Spleen (tissue), 11 donors: Measurements from ENCODE around the gene SCYL1. TPM values are rescaled to one million over a fixed set of nuclear protein-coding genes. Genes with fewer than 3 reads are reported as not detected.
A peak's percentile ranks its signal among the peaks of the same experiment; 100 is the strongest.
"Not testable (repeated sequence)": the region's sequence is repeated elsewhere in the genome, so short reads cannot be mapped to it uniquely, and the experiment has no call there.

Experiments used
- DNase-seq: peaks from one replicate; pipeline ENCODE4 v3.0.0-alpha.2; 2020
- H3K27ac ChIP-seq, 8 donors: fragments of 200-600 bp; sonication (generic) in 7 of 8; 1 replicate in 4 of 8; 2 replicates in 4 of 8; pipeline versions ENCODE4 v1.5.0 to v1.8.0; 2016 to 2021; ENCODE audit warnings: inconsistent platforms in 4 of 8, mild to moderate bottlenecking in 4 of 8, moderate library complexity in 1 of 8
- H3K27me3 ChIP-seq, 7 donors: fragments of 200-600 bp; sonication (generic) in 6 of 7; replicated peaks in 1 of 7; 1 replicate in 4 of 7; 2 replicates in 3 of 7; pipeline versions ENCODE4 v1.5.0 to v1.8.0; 2016 to 2021; ENCODE audit warnings: inconsistent platforms in 3 of 7, mild to moderate bottlenecking in 1 of 7
- H3K36me3 ChIP-seq, 6 donors: fragments of 200-600 bp; sonication (generic) in 5 of 6; 1 replicate in 4 of 6; 2 replicates in 2 of 6; pipeline versions ENCODE4 v1.5.0 to v1.8.0; 2016 to 2021; ENCODE audit warnings: inconsistent platforms in 2 of 6
- H3K4me1 ChIP-seq, 6 donors: fragments of 200-600 bp; sonication (generic) in 5 of 6; 1 replicate in 3 of 6; 2 replicates in 3 of 6; pipeline versions ENCODE4 v1.5.0 to v1.8.0; 2016 to 2021; ENCODE audit warnings: inconsistent platforms in 3 of 6
- H3K4me3 ChIP-seq, 8 donors: fragments of 200-600 bp; sonication (generic) in 7 of 8; 1 replicate in 4 of 8; 2 replicates in 4 of 8; pipeline versions ENCODE4 v1.5.0 to v1.8.0; 2016 to 2021; ENCODE audit warnings: inconsistent platforms in 4 of 8, mild to moderate bottlenecking in 4 of 8, moderate library complexity in 2 of 8
- H3K9me3 ChIP-seq, 8 donors: fragments of 200-600 bp; sonication (generic) in 7 of 8; 1 replicate in 4 of 8; 2 replicates in 4 of 8; pipeline versions ENCODE4 v1.5.0 to v1.8.0; 2016 to 2021; ENCODE audit warnings: inconsistent platforms in 4 of 8
- CTCF ChIP-seq, 11 experiments: fragments of 200-600 bp in 7 of 11; fragments of 450-650 bp in 4 of 11; sonication (generic) in 4 of 11; IDR thresholded peaks in 8 of 11; conservative IDR thresholded peaks in 3 of 11; 1 replicate in 7 of 11; 2 replicates in 4 of 11; pipeline versions ENCODE4 v1.4.0 to v1.8.0; 2016 to 2021; ENCODE audit warnings: antibody characterized with exemption in 11 of 11, inconsistent platforms in 4 of 11, mild to moderate bottlenecking in 1 of 11
- POLR2A ChIP-seq, 3 donors: fragments of 450-650 bp; IDR thresholded peaks; one replicate each; pipeline ENCODE4 v1.5.1; 2017; ENCODE audit warnings: antibody characterized with exemption in 3 of 3, mild to moderate bottlenecking in 1 of 3
- POLR2AphosphoS5 ChIP-seq, 3 donors: sonication (generic); formaldehyde crosslinking; IDR thresholded peaks; one replicate each; pipeline ENCODE4 v1.5.1; 2017; ENCODE audit warnings: antibody characterized with exemption in 3 of 3
- WGBS, 5 donors: extraction: QIAGEN DNeasy Blood & Tissue Kit in 3 of 5; methylation state at CpG; one replicate each; pipeline versions ENCODE4 v1.1.5 to v1.1.7; 2013 to 2018; 5-methylcytosine and 5-hydroxymethylcytosine counted together
- intact Hi-C: fragments of 100-400 bp; cut with DNase I; formaldehyde crosslinking; loops from one replicate; pipeline ENCODE4 v1.15.0; 2023; ENCODE audit warnings: low total_unique reads
- polyA plus RNA-seq, 3 donors: library from polyadenylated mRNA; stranded (reverse); fragments of 200-250 nt; gene quantifications; one replicate each; pipeline ENCODE4 v1.2.1, GENCODE V29; 2013
- total RNA-seq, 7 donors: library from RNA; depleted of rRNA in 3 of 7; stranded (reverse); fragments of >200 nt in 3 of 7; fragmentation: NEBNext Ultra II Directional in 4 of 7; extraction: Animal tissue kit (Norgen Biotek cat#: 25700) in 4 of 7; gene quantifications; one replicate each; pipeline versions ENCODE4 v1.1.0 to v1.2.1, GENCODE V29; 2016 to 2021
- donor health status: healthy with polysubstance abuse.
- donor health status: DM: no; HTN: no; CAD: no; lungs with moderate emphysema.
- donor health status: DM: no; HTN: no; CAD: no.
- donor health status: Bipolar disorder and iron deficiency.
- donor health status: healthy.
- donor health status: DM: no; HTN: no; CAD: no.
- donor health status: DM: yes; HTN: yes; CAD: no.

SCYL1 gene
- total and polyA plus RNA-seq, 10 donors: 52.4 to 125 (median 74.8) TPM

GRCh38 chr11:65562788-65563187 is 37.9 kb downstream of the SCYL1 start:
- no peak overlapping the region for H3K4me3 ChIP-seq
- 76 to 97% (median 88%) methylated on average over 3 to 9 of the region's 9 CpGs for WGBS, 5 donors

GRCh38 chr11:65563601-65564000 is 38.7 kb downstream of the SCYL1 start:
- H3K27ac ChIP-seq: peak overlapping the region in 1 of 8 donors; percentile 90
- peaks cover 35 to 79% (median 62%) of the 10 kb centered on the region in 6 donors for H3K4me1 ChIP-seq
- TF ChIP-seq CTCF (IDR thresholded peaks at IDR 0.05 in 8 of 11, conservative IDR thresholded peaks at IDR 0.05 in 3 of 11) (no peak), POLR2AphosphoS5 (IDR thresholded peaks at IDR 0.05) (no peak), POLR2A (IDR thresholded peaks at IDR 0.05) (no peak)
- H3K9me3 ChIP-seq: no peaks in the 10 kb centered on the region
- no peak overlapping the region for H3K4me3 ChIP-seq
- peaks cover 0 to 6% (median 0%) of the 10 kb centered on the region in 7 donors for H3K27me3 ChIP-seq
- peaks cover 0 to 10% (median 2%) of the 10 kb centered on the region in 6 donors for H3K36me3 ChIP-seq
- intact Hi-C loops: no loop called here
- DNase-seq: no peak
- WGBS, 5 donors: 95 to 98% (median 97%) methylated on average over 4 of the region's 4 CpGs

More at GRCh38 chr11:65562788-65563187, 37.9 kb downstream of the SCYL1 start:
- Histone ChIP-seq H3K9me3 (no peaks in the 10 kb centered on the region), H3K4me1 (peaks cover 28 to 78% (median 59%) of the 10 kb centered on the region in 6 donors), H3K27ac (no peak overlapping the region), H3K36me3 (peaks cover 0 to 2% (median 0%) of the 10 kb centered on the region in 6 donors), H3K27me3 (peaks cover 0 to 14% (median 0%) of the 10 kb centered on the region in 7 donors)
- intact Hi-C loops: no loop called here
- TF ChIP-seq POLR2A (IDR thresholded peaks at IDR 0.05) (no peak), POLR2AphosphoS5 (IDR thresholded peaks at IDR 0.05) (no peak), CTCF (IDR thresholded peaks at IDR 0.05 in 8 of 11, conservative IDR thresholded peaks at IDR 0.05 in 3 of 11) (no peak)
- no peak for DNase-seq

- peak overlapping the region; percentile 22 to 99 (median 83) for H3K27ac ChIP-seq
- peaks cover 36 to 77% (median 62%) of the 10 kb centered on the region in 6 donors for H3K4me1 ChIP-seq
- DNase-seq, H3K4me3 ChIP-seq, H3K27me3 ChIP-seq, H3K9me3 ChIP-seq, intact Hi-C loops: not testable (repeated sequence)
- 70 to 80% (median 73%) methylated on average over 12 of the region's 12 CpGs for WGBS, 5 donors
- peaks cover 0 to 13% (median 2%) of the 10 kb centered on the region in 6 donors for H3K36me3 ChIP-seq
Observed at GRCh38 chr11:65564879-65565559, 40.1 kb downstream of the SCYL1 start.

- Histone ChIP-seq H3K4me3 (no peak overlapping the region), H3K4me1 (peaks cover 37 to 74% (median 63%) of the 10 kb centered on the region in 6 donors), H3K36me3 (peaks cover 0 to 13% (median 2%) of the 10 kb centered on the region in 6 donors), H3K27me3 (no peaks in the 10 kb centered on the region), H3K27ac (peak overlapping the region; percentile 22 to 99 (median 83)), H3K9me3 (no peaks in the 10 kb centered on the region)
- TF ChIP-seq POLR2AphosphoS5 (IDR thresholded peaks at IDR 0.05) (no peak), CTCF (IDR thresholded peaks at IDR 0.05 in 8 of 11, conservative IDR thresholded peaks at IDR 0.05 in 3 of 11) (no peak), POLR2A (IDR thresholded peaks at IDR 0.05) (no peak)
- 66 to 75% (median 70%) methylated on average over 7 of the region's 7 CpGs for WGBS, 5 donors
- intact Hi-C loops: no loop called here
- peak; percentile 72 for DNase-seq
Observed at GRCh38 chr11:65565624-65566453, 41.0 kb downstream of the SCYL1 start.
